22Rv1 (cell line): ENCODE measurements around the gene DNAJB12.

Experiments used
- ZFX ChIP-seq: fragments of 450-650 bp; IDR thresholded peaks from 2 replicates; pipeline ENCODE4 v1.6.1; 2017; ENCODE audit warnings: antibody characterized with exemption, borderline replicate concordance
- TF ChIP-seq, protein P1 (sequence below): fragments of 450-650 bp; IDR thresholded peaks from 2 replicates; pipeline ENCODE4 v1.5.1; 2017; ENCODE audit warnings: mild to moderate bottlenecking

DNA sequence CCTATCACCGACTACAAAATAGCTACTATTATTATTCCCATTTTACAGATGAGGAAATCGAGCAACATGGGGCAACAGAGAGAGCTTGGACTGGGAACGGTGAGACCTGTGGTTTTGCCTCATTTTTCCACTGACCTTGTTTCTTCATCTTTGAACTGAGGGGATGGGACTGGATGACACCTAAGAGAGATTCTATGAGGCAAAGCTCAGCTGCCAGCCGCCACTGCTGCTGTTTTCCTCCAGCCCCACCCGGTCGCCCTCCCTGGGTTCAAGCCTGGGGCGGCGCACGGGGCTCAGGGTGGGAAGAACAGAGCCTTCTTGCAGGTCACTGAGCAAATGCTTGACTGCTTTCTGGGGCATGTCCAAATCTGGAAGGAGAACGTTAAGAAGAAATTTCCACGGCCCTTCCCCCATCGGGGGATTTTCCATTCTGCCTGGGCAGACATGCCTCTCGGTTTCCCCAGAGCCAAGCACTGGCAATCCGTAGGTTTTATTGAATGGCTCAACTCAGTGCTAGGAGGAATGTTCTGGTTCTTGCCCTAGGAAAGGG lies 68.7 kb downstream of the DNAJB12 start:
- TF ChIP-seq, protein P1, sequence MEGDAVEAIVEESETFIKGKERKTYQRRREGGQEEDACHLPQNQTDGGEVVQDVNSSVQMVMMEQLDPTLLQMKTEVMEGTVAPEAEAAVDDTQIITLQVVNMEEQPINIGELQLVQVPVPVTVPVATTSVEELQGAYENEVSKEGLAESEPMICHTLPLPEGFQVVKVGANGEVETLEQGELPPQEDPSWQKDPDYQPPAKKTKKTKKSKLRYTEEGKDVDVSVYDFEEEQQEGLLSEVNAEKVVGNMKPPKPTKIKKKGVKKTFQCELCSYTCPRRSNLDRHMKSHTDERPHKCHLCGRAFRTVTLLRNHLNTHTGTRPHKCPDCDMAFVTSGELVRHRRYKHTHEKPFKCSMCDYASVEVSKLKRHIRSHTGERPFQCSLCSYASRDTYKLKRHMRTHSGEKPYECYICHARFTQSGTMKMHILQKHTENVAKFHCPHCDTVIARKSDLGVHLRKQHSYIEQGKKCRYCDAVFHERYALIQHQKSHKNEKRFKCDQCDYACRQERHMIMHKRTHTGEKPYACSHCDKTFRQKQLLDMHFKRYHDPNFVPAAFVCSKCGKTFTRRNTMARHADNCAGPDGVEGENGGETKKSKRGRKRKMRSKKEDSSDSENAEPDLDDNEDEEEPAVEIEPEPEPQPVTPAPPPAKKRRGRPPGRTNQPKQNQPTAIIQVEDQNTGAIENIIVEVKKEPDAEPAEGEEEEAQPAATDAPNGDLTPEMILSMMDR, result no peak
- no peak for TF ChIP-seq ZFX
